CD4-positive, alpha-beta T cell treated with Interleukin-2 at 100 ng/mL for 4 hours (primary cell): ENCODE measurements around the gene SRSF3.
"Not testable (repeated sequence)": the region's sequence is repeated elsewhere in the genome, so short reads cannot be mapped to it uniquely, and the experiment has no call there.

Experiments
- DNase-seq: peaks from one replicate; pipeline ENCODE4 v3.0.0-alpha.2; 2020; ENCODE audit warnings: low spot score

SRSF3 gene

DNA sequence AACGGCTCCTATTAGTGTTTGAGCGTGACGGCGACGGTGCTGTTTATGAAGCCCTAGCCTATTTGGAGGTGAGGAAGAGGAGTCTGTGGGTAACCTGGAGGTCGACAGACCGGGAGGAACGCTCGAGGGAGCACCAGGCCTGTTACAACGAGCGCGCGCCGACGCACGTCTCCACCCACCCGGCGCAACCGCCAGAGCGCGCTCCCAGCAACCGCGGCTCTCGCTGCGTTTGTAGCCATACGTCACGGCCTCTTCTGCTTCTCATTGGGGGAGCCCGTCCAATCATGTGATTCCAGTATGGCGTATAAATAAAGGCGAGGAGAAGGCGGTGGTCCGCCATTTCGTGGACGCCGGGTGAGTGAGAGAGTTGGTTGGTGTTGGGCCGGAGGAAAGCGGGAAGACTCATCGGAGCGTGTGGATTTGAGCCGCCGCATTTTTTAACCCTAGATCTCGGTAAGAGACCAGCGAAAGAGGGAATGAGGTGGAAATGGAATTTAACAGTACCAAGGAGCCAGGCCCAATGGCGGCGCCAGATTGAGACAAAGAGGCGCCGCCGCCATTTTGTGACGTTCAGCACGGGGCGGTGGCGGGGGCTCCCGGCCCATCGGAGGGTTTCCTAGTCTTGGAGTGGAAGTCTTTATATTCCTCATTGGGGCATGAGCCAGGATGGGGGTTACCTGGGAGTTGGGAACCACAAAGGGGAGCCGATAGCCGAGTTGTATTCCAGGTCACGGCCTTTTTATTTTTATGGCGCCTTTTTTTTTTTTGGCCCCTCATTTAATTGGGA, at the start of gene SRSF3:
Gene SRSF3, plus strand, starts transcription at position 334 of the 787 bp plus-strand sequence. CDS start 2,401 bp downstream, outside the sequence.
- DNase-seq = peak; percentile 97

DNA sequence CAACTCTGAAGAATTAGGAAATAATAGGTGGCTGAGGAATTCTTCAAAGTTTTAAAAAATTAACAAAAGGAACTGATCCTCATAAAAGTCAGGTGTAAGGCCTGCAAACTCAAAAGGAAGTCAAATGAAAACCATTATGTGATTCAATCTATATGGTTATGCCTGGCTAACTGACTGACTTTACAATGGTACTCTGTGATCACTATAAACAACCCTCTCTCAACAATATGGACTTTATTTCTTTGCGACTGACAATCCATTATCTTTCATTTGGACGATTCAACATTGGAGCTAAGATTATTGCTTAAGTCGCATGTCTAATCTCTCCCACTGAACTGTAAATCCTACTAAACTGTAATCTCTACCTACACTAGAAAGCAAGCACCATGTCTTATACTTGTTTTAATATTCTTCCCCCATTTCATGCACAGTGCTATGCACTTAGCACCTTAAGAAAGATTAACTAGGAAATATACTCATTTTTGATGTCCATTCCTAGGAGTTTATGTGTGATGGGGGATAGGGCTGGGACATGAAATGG, 48.3 kb upstream of the SRSF3 start:
- DNase-seq = no peak

DNA sequence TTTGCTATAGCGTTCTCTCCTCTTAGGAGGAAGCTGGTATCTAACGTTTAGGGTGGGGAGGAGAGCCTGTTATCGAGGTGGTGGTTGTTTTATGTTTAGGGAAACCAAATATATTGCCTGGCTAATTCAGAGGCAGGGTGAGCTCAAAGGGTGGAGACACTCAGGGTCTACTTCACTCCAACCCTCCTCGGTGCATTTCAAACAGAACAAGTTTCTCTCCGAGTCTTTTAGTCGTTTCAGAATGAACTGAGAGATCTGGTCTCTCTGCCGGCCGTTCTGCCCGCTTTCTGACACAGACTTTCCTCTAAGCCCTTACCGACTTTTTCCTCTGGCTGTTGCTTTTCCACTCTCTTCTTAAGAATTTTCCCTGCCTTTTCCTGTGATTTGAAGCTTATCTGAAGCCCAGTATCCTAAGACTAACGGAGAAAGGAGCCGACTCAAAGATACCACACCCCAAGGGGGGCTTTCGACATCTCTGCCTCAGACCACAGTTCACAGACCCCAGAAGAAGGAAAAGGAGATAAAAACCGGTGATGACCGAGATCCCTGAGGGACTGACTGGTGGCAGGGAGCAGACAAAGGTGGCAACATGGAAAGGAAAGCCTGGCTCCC, 47.7 kb upstream of the SRSF3 start:
- DNase-seq = peak; percentile 33

DNA sequence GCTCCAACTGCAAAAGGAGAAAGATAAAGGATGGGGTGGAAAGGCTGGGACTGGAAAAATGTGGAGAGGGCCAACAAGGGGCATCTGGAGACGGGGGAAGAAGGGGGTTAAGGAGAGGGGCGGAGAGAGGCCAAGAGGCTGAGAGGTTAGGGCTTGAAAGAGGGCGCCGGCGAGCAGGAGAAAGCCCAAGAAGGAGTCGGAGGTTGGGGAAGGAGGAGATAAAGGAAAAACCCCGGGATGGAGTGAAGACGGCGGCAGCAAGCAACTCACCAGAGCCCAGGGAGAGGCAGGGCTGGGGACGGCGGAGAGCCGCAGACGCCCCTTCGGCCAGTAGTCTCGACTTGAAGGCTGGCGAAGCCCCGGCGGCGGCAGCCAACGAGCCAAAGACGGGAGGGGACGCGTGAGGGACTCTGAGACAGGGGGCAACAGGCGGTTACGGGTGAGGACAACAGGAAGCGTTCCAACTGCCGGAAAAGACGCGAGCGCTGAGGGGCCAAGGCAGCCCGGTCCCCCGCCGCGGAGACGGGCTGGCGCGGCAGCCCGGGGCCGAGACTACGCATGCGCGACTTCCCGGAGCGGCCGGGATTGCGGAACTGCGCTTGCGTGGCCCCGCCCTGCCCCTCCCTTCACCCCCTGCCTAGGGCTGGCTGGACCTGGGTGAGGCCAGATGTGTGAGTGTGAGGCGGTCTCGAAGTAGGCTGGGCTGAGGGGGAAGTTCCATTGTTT, 47.1 kb upstream of the SRSF3 start, which contains the start of gene STK38:
Gene STK38, minus strand, starts transcription at position 560 of the 726 bp plus-strand sequence. CDS start 7,277 bp downstream, outside the sequence.
- DNase-seq = peak; percentile 93

DNA sequence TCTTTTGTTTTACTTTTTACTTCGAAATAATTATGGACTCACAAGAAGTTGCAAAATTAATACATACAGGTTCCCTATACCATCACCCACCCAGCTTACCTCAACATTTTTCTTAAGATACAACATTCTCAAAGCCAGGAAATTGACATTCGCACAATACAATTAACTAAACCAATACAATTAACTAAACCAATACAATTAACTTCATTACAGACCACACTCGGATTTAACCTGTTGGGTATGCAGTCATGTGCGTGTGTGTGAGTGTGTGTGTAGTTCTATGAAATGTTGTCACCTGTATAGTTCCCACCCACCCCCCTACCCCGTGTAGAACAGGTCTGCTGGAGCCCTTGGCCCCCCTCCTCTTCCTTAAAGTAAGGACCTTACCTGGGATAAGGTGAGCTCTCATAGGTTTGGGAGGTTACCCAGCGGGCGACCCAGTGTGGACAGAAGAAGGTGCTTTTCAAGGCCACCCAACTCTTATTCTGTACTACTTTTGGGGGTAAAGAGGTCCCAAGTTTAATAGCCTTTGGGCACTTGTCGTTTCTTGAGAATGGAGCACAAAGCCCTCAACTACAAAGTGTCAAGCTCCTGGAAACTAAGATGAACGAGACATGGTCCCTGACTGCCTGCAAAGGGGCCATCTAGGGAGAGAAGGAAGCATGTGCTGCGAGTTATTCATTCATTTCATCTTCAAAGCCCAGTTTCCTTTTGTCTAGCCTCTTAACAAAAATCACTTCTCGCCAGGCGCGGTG, 46.3 kb upstream of the SRSF3 start:
- peak; percentile 12 for DNase-seq

DNA sequence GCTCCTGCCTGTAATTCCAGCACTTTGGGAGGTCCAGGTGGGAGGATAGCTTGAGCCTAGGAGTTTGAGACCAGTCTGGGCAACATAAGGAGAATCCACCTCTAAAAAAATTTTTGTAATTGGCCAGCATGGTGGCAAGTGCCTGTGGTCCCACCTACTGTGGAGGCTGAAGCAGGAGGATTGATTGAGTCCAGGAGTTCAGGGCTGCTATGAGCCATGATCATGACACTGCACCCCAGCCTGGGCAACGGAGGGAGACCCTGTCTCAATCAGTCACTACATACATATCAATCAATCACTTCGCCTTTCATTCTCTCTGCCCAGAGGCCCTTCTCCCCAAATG, 45.8 kb upstream of the SRSF3 start:
- no peak for DNase-seq

DNA sequence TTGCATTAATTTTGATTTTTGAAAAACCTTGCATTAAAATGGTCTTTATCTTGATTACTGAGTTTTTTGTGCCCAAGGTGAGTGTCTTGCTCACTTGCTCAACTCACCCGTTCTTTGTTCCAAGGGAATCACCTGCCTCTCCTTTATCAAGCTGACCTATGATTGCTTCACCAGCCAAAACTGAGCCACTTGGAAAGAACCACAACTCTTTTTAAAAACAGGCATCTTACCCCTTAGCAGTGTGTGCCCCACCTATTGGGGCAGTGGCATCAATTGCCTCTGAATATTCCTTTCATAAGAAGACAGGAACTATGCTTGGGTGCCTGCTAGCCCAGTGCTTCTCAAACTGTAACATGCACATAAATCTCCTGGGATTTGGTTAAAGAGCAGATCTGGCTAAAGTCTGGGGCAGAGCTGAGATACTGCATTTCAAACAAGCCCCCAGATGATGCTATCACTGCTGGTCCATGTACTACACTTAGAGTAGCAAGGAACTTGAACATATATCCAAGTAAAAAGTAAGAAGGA, 43.6 kb upstream of the SRSF3 start:
- no peak for DNase-seq

DNA sequence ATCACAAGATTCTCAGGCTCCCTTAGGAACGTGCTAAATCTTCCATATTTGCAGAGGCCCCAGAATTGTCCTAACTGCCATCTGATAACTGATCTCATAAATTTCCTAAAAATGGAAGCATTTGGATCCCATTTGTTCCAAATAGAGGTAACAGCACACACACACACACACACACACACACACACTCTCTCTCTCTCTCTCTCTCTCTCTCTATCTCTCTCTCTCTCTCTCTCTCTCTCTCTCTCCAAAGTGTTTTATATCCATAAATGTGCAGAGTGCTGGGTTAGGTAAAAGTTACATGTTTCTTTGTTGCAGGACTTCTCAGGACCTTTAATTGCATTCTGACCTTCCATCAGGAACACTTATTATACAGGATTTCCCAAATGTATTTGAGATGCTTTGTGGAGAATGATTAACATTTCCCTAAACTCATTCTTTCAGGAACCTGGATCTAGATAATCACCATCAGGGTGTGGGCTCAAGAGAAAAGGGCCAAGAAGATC, 38.4 kb upstream of the SRSF3 start:
- DNase-seq = no peak

DNA sequence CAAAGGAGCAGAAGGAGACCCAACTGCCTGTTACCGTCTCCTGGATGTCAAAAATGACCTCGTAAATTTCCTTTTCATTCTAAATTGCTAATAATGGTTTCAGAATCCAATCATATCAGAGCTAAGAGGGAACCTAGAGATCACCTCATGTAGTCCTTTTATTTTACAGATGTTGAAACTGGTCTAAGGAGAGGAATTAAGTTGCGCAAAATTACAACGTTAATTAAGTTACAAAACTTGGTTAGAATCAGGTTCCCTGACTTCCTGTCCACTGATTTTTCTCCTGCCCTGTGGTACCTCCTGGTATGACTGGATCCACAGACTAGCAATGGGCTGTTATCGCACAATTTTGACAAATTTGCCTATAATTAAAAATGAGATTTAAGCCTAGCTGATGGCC, 37.9 kb upstream of the SRSF3 start:
- DNase-seq = no peak

DNA sequence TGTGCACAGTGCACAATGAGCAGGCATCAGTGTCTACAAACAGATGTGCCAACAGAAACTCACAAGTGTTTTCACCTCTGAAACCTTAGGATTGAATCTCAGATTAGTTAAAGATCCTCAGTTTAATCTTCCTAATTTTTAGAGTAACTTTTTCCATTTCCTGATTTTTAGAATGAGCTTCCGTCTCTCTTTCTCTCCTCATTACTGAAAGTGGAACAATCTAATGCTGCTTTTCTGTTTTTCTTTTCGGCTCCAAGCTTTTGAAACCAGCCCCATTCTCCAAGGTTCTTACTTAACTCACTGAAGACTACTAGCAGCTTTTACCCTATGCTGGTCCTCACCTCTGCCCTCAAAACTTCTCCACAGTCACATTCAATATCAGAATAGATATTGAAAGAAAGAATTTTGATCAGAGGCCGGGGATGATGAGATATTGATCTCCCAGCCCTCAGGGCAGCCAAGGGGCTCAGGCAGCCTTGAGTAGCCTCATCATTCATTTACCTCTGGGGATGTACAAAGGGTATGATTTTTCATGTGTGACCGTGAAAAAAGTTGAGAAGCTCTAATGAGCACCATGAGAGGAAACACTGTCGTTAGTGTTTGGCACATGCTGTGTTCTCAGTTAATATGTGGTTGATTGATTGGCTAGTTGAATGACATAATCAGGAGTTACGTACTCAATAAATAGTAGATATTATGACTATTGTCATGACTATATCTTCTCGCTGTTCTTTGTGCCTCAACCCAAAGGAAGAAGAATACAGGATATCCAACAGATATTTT, 35.0 kb upstream of the SRSF3 start:
- DNase-seq = no peak

DNA sequence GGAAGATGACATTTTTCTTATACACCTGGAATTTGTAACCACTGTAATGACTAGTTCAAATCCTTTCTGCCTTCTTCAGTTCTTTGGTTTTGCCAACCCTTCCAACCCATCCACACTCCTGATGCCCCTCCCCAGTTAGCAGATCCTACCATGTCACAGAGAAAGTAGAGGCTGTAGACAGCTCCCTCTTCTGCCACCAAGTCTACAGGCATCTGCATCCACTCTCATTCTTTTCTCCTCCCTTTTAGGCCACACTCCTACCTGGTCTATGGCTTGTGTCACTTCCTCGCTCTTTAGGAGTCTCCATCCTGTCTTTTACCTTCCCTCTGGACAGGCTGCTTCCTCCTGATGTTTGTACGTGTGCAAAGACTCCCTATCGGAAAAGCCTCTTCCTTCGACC, 33.3 kb upstream of the SRSF3 start:
- no peak for DNase-seq

DNA sequence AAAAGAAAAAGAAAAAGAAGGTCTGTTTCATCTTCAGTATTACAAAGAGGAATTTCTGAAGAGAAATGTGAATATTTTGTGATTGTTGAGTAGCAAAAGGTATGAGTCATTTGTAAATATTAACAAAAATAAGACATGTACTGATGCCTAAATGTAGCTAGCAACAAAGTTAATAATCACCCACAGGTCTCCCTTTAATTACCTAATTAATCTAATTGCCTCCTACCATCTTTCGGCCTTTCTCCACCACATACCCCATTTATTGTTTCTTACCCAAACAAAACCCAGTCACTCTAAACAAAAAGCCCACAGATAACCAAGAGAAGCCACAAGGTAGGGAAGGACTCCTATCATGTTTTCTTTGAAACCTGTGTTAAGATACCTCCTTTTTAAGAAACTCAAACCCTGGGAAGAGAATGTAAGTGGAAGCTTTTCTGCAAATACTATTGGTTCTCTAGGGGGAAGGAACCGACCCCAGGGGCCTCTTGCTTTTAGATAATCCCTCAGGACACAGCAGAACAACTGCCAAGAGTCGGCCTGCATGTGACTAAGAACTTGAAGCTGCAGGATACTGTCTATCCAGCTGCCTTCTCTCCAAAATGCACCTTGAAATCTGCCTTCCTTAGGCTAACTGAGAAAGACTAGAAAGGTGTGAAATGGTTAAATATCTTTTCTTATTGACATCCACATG, 30.8 kb upstream of the SRSF3 start:
- DNase-seq = no peak

DNA sequence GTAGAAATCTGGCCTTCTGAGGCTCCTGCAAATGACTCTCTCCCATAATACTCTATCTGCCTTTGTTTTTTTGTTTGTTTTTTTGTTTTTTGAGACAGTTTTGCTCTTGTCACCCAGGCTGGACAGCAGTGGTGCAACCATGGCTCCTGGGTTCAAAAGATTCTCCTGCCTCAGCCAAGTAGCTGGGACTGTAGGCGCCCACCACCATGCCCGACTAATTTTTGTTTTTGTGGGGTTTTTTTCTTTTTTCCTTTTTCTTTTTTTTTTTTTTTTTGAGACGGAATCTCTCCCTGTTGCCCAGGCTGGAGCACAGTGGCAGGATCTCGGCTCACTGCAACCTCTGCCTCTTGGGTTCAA, 30.3 kb upstream of the SRSF3 start:
- no peak for DNase-seq

DNA sequence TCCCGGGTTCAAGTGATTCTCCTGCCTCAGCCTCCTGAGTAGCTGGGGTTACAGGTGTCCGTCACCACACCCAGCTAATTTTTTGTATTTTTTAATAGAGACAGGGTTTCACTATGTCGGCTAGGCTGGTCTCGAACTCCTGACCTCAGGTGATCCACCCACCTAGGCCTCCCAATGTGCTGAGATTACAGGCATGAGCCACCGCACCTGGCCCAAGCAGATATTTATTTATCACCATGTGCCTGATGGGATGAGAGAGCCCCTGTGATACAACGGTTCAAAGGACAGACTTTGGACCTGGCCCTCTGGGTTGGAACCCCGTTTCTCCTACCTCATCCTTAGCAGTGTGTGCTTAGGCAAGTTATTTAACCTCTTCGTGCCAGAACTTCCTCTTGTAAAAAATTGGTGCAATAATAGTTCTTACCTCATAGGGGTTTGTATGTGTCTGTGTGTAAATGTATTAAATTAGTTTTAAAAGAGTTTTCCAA, 27.7 kb upstream of the SRSF3 start:
- DNase-seq = no peak

DNA sequence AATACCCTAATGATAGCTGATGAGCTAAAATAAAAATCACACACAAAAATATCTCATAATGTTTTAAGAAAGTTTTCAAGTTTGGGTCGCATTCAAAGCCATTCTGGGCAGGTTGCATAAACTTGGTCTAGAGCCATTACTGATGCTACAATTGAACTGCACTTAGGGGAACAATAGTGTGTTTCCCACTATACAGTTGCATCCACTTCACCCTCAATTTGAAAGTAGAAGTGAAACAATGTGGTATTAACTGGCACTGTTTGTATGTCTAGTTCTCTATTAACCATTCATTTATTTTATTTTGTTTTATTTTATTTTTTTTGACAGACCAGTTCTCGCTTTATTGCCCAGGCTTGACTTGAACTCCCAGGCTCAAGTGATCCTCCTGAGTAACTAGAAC, 23.9 kb upstream of the SRSF3 start:
- no peak for DNase-seq

DNA sequence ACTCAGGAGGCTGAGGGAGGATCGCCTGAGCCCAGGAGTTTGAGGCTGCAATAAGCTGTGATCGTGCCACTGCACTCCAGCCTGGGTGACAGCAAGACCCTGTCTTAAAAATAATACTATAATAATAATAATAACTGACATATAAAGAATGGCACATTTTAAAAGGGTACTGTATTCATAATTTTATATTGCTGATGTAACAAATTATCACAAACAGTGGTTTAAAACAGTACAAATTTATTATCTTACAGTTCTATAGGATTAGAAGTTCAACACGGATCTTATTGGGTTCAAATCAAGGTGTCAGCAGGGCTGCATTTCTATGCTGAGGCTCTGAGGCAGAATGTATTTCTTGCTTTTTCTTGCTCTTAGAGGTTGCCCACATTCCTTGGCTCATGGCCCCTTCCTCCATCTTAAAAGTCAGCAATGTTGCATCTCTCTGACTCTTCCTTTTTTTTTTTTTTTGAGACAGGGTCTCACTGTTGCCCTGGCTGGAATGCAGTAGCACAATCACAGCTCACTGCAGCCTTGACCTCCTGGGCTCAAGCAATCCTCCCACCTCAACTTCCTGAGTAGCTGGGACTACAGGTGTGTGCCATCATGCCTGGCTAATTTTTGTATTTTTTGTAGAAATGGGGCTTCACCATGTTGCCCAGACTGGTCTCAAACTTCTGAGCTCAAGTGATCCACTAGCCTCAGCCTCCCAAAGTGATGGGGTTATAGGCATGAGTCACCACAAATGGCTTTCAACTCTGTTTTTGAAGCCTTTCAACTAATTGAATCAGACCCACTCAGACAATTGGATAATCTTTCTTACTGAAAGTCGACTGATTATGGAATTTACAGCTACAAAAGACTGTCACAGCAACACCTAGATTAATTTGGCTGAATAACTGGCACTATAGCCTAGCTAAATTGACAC, 22.8 kb upstream of the SRSF3 start:
- DNase-seq = no peak

DNA sequence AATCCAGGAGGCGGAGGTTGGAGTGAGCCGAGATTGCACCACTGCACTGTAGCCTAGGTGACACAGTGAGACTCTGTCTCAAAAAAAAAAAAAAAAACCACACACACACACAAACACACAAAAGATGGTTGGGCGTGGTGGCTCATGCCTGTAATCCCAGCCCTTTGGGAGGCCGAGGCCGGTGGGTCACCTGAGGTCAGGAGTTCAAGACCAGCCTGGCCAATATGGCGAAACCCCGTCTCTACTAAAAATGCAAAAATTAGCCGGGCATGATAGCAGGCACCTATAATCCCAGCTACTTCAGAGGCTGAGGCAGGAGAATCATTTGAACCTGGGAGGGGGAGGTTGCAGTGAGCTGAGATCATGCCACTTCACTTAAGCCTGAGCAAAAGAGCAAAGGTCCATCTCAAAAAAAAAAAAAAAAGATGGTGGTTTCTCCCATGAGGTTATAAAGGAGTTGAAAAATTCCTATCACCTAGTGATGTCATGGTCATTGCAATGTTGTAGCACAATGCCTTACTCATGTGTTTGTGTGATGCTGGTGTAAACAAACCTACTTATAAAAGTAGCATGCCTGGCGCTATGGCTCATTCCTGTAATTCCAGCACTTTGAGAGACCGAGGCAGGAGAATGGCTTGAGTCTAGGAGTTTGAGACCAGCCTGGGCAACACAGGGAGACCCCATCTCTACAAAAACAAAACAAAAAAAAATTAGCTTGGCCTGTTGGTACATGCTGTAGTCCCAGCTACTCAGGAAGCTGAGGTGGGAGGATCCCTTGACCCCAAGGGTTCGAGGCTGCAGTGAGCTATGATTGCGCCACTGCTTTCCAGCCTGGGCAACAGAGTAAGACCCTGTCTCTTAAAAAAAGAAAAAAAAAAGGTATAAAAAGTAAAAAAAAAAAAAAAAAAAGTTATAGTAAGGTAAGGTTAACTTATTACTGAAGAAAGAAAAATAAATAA, 21.5 kb upstream of the SRSF3 start:
- DNase-seq = not testable (repeated sequence)

DNA sequence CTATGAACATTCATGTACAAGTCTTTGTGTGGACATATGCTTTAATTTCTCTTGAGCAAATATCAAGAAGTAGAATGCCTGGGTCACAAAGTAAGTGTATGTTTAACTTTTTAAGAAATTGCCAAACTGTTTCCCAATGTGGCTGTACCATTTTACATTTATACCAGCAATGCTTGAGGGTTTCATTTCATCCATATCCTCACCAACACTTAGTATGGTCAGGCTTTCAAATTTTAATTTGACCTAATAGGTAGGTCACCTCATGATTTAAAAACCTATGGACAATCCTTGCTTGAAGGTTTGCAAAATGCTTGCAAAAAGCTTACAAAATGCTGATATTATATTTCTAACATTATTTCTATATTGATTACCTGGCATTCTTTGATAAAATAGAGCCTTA, 19.5 kb upstream of the SRSF3 start:
- DNase-seq = no peak
